GM21825 (cell line): ENCODE data around the gene KRTAP10-6.
"Not testable (repeated sequence)": the region's sequence is repeated elsewhere in the genome, so short reads cannot be mapped to it uniquely, and the experiment has no call there.

Experiments used
- ATAC-seq: cut with Tn5 transposase; IDR thresholded peaks from one replicate; pipeline ENCODE4 v1.9.1; 2021; ENCODE audit warnings: mild to moderate bottlenecking, moderate library complexity; ENCODE audit not compliant: unreplicated experiment

KRTAP10-6 gene, protein sequence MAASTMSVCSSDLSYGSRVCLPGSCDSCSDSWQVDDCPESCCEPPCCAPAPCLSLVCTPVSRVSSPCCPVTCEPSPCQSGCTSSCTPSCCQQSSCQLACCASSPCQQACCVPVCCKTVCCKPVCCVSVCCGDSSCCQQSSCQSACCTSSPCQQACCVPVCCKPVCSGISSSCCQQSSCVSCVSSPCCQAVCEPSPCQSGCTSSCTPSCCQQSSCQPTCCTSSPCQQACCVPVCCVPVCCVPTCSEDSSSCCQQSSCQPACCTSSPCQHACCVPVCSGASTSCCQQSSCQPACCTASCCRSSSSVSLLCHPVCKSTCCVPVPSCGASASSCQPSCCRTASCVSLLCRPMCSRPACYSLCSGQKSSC

DNA sequence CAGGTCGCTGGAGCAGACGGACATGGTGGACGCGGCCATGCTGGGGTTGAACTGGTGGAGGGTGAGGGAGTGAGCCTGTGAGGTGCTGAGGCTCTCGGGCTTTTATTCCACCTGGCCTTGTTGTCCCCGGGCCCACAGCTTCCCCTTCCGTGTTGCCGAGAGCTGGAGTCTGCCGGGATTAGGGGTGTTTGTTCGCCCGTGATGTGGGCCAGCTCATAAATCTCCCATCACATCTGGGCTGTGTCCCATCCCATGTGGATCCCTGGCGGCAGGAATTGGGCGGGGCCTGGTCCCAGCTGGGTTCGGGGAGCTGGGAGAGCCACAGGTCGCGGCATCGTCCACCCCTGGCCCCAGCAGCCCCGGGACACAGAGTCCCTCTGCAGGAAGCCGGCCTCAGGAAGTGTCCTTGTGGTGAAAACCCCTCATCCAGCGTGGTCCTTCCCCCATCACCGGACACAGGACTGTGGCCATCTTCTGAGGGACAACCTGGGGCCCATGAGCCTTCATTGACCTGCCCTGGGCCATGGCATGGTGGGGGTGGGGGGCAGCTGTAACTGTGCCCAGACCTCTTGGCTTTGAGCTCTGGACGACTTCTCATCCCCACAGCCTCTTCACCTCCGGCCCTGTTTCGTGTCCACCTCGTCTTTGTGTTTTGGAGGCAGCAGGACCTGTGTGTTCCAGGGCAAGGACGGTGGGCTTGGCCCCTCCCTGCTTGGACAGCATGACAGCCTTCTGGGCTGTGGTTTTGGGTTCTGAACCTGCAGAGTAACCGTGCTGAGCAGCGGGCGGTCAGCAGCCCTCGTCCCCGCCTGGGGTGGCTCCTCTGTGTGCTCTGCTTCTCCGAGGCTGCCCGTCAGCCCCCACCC is at the start of gene KRTAP10-6:
Gene KRTAP10-6, minus strand, starts transcription at position 60 of the 866 bp plus-strand sequence. Its CDS starts 21 bp downstream, at position 39.
- no peak for ATAC-seq

DNA sequence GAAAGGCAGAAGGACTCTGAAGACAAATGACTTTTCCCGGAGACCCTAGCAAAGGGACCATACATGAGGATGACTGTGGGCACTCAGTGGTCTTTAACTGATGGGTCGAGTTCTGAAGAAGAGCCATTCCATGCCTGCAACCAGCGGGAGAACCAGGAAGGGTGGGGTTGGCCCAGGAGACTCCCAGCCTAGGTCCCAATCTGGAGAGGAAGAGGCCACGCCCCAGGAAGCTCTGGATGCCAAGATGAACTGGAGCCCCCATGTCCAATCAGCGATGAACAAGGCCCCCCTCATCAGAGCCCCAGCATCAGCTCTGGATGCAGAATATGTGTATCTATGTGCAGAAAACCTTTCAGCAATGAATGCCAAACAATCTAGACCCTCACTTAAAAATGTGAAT is 48.5 kb upstream of the KRTAP10-6 start:
- no peak for ATAC-seq

DNA sequence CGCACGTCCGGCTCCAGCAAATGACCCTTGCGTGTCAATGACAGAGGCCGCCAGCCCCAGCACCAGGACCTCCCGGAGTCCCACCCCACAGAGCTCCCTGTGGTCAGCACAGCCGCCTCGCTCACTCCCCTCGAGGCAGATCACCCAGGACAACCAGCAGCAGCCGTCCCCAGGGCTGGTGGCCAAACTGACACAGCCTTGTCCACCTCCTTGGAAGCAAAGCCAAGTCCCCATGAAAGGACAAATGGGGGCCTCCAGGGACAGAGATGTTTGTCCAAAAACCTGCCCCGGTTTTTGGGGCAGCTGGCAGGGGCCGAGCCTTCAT is 47.0 kb upstream of the KRTAP10-6 start:
- ATAC-seq, result no peak

DNA sequence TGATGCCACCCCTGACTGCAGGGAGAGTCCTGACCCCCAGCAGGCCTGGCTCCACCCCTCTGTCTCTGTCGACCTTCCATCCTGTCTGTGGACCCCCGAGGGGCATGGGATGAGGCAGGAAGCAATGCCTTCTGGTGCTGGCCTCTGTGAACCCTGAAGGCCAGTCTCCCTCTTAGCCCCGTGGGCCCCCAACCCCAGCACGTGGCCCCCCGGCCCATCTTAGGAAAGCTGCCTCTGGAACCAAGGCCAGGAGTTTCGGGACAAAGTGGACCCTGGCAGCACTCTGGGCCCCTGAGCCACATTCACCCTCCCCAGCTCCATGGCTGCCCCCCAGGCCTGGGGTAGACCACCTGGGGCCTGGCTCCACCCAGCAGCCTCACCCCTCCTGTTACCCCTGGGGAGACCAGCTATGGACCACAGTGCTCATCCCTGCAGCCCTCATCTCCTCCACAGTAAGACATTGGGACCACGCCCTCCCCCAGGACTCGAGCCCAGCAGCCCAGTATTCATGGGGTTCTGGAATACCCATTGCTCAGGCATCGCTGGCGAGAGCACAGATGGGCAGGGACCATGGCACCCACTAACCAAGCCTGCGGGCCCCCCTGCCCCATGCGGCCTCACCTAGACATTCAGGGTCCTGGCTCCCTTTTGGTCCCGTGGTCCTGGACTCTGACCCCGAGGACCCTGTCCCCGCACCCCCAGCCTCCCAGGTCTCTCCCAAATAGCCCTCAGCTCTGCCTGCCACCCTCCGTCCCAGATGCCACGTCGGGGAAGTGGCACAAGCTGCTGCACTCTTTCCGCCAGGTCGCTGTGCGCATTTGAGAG is 46.4 kb upstream of the KRTAP10-6 start:
- not testable (repeated sequence) for ATAC-seq

GRCh38 chr21:44637851-44638348 is 45.6 kb upstream of the KRTAP10-6 start:
- ATAC-seq, result not testable (repeated sequence)

GRCh38 chr21:44637018-44637850 is 44.9 kb upstream of the KRTAP10-6 start, which contains the start of gene KRTAP10-10:
TSS of gene KRTAP10-10 (plus strand) at chr21:44637356. CDS start at chr21:44637418, 62 bp downstream.
- ATAC-seq, result no peak

DNA sequence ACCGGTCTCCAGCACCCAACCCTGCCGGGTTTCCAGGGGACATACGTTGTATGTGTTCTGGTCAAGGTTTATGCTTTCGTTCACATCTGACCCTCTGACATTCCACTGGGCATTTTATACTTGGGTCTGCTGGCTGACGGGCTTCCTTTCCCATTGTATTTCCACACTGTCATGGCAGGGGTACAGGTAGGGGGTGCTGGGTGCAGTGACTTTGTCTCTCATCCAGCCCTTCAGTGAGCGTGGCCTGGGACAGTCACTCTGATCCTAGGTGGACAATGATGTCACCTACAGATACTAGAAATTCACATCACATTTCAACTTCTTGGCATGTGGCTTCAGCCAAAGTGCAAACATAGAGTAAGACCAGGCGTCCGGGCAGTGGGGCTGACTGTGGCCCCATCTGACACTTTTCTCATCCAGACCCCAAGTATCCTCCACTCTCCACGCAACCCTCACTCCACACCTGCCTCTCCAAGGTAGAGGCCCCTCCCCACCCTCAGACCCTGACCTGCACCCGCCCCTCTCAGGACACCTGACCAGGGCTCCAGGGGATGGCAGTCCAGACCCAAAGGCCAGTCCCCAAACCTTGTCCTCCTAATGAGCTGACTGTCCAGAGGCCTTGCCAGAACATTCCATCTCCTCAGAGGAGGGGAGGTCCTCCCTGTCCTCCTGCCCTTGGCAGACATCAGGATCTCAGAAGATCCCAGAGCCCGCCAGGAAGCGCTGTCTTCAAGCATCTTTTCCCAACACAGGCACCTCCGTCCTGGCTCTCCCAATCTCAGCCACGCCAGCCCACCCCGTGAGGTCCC is 44.1 kb upstream of the KRTAP10-6 start:
- no peak for ATAC-seq

DNA sequence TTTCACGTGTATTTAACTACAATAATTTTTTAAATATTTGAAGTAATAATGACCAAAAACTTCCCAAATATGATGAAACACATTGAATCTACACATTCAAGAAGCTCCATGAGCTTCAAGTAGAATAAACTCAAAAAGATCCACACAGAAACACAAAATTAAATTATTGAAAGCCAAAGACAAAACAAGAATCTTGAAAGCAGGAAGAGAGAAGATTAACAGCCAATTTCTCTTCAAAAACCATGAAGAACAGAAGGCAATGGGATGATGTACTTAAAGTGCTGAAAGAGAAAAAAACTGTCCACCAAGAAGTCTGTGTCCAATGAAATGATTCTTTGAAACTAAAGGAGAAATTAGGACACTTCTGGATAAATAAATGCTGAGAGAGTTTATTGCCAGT is 39.8 kb upstream of the KRTAP10-6 start:
- ATAC-seq, result no peak

- no peak for ATAC-seq
These were observed 38.1 kb upstream of the KRTAP10-6 start for GRCh38 chr21:44630440-44630839.

DNA sequence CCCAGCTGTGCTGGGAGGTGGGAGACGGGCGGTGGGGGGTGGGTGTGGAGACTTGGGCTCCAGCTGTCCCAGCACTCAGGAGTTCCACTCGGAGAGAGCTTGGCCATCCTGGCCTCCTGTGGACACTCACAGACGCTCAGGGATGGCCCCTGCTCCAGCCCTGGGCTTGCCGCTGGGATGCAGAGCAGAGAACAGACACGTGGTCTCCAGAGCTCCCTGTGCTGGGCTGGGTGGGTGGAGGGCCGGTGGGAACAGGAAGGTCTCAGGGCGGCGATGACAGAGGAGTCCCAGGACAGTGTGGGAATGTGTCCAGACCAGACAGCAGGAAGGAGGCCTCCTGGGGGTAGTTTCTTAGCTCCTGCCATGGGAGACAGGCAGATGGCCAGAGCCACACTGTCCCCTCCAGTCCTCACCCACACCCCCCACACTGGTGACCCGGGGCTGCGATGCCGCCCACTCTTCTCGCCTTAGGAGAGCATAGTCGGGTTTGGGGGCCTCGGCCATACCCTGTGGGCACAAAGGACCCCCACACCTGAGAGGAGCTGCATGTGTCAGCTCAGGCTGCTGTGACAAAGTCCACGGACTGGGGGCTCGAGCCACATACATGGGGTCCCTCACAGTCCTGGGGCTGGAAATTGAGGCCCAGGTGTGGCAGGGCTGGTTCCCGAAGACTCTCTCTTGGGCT is 36.5 kb upstream of the KRTAP10-6 start:
- ATAC-seq, result no peak

DNA sequence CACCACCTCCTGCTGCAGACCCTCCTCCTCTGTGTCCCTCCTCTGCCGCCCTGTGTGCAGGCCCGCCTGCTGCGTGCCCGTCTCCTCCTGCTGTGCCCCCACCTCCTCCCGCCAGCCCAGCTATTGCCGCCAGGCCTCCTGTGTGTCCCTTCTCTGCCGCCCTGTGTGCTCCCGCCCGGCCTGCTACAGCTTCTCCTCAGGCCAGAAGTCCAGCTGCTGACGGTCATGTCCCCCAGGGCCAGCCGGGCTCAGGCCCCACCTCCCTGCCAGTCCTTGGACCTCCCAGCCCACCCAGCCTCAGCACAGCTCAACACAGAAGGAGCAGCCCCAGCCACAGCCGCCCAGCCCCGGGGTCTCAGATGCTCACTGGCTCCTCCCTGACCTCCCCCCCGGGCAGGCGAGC is 35.5 kb upstream of the KRTAP10-6 start:
- ATAC-seq, result not testable (repeated sequence)

DNA sequence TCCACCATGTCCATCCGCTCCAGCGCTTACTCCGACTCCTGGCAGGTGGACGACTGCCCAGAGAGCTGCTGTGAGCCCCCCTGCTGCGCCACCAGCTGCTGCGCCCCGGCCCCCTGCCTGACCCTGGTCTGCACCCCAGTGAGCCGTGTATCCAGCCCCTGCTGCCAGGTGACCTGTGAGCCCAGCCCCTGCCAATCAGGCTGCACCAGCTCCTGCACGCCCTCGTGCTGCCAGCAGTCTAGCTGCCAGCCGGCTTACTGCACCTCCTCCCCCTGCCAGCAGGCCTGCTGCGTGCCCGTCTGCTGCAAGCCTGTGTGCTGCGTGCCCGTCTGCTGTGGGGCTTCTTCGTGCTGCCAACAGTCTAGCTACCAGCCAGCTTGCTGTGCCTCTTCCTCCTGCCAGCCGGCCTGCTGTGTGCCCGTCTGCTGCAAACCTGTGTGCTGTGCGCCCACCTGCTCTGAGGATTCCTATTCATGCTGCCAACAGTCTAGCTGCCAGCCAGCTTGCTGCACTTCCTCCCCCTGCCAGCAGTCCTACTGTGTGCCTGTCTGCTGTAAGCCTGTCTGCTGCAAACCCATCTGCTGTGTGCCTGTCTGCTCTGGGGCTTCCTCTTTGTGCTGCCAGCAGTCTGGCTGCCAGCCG is 35.0 kb upstream of the KRTAP10-6 start:
- not testable (repeated sequence) for ATAC-seq

DNA sequence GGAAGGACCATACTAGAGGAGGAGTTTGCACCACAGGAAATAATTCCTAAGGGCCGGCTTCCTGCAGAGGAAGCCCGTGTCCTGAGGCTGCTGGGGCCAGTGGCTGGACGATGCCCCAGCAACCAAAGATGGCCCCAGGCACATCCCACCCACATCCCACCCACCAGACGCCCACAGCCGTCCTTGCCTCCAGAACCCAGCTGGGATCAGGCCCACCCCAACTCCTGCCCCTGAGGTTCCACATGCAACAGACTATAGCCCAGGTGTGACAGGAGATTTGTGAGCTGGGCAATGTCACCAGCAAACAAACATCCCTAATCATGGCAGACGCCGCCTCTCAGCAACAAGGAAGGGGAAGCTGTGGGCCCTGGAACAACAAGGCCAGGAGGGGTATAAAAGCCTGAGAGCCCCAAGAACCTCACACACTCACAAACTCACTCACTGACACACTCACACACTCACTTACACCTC is 34.4 kb upstream of the KRTAP10-6 start, which contains the start of gene KRTAP10-9:
Gene KRTAP10-9, plus strand, starts transcription at position 421 of the 471 bp plus-strand sequence. CDS start 79 bp downstream, outside the sequence.
- ATAC-seq, result no peak

- no peak for ATAC-seq
These were observed 34.0 kb upstream of the KRTAP10-6 start for GRCh38 chr21:44626262-44626661.

GRCh38 chr21:44625756-44626155 is 33.5 kb upstream of the KRTAP10-6 start:
- ATAC-seq, result no peak

- no peak for ATAC-seq
These were observed 31.3 kb upstream of the KRTAP10-6 start for GRCh38 chr21:44623575-44623974.

- no peak for ATAC-seq
These were observed 27.6 kb upstream of the KRTAP10-6 start for GRCh38 chr21:44619886-44620285.

DNA sequence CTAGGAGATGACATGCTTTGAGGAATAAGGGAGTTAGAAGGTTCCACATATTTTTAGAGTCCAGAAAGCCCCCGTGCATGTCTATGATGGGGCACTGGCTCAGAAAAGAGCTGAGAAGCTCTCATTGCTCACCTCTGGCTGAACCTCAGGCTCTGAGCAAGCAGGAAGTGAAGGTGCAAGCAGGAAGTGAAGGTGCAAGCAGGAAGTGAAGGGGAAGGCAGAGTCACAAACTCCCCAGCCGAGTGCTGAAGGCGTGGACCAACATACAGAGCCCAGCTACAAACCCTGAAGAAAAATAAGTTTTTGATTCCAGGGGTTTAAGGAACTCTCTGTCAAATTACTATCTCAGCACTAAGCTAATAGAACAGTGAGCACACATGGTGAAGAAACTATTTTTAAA is 26.6 kb upstream of the KRTAP10-6 start:
- ATAC-seq, result no peak
